Right lobe of liver (tissue), 4 donors: ENCODE results near the gene SC5D.
A peak's percentile ranks its signal among the peaks of the same experiment; 100 is the strongest.

ENCODE experiments used
- CTCF ChIP-seq, 4 donors: fragments of 200-600 bp in 3 of 4; fragments of 450-650 bp in 1 of 4; IDR thresholded peaks; one replicate each; pipeline versions ENCODE4 v1.5.1 to v1.8.0; 2016 to 2022; ENCODE audit warnings: antibody characterized with exemption in 4 of 4, mild to moderate bottlenecking in 2 of 4
- POLR2A ChIP-seq: fragments of 450-650 bp; IDR thresholded peaks from one replicate; pipeline ENCODE4 v1.6.1; 2017; ENCODE audit warnings: antibody characterized with exemption, mild to moderate bottlenecking
- donor health status: DM: no; HTN: no; CAD: no.
- donor health status: DM: no; HTN: no; CAD: no.
- donor health status: DM: no; HTN: yes; CAD: no.

- TF ChIP-seq CTCF (IDR thresholded peaks at IDR 0.05) (peak; percentile 48 to 63 (median 53)), POLR2A (no peak)
Measured at GRCh38 chr11:121321614-121322243, 29.2 kb downstream of the SC5D start.
